Activated T-helper 9 cell treated with anti-CD3 and anti-CD28 coated beads, Interleukin-2, amount 50 U/mL, for 16 hours (primary cell): ENCODE results near the gene SERAC1.
A peak's percentile ranks its signal among the peaks of the same experiment; 100 is the strongest.
"Not testable (repeated sequence)": the region's sequence is repeated elsewhere in the genome, so short reads cannot be mapped to it uniquely, and the experiment has no call there.

Experiments
- DNase-seq: peaks from one replicate; pipeline ENCODE4 v3.0.0-alpha.2; 2020; ENCODE audit warnings: low read depth

The SERAC1 gene

DNA sequence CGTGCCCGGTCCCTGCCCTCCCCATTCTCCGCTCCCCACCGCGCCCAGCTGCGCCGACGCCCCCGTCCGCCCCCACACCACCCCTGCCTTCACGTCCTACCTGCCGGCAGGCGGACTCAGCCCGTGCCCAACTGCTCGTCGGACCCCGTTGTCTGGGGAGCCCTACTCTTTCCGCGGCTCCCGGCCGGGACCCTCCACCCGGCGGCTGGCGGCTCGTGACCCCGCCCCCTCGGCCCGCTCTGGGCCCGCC is at the start of gene SERAC1:
TSS of gene SERAC1 (minus strand) at position 223 of the 250 bp plus-strand sequence. CDS start 9,899 bp downstream, outside the sequence.
- DNase-seq, result no peak

DNA sequence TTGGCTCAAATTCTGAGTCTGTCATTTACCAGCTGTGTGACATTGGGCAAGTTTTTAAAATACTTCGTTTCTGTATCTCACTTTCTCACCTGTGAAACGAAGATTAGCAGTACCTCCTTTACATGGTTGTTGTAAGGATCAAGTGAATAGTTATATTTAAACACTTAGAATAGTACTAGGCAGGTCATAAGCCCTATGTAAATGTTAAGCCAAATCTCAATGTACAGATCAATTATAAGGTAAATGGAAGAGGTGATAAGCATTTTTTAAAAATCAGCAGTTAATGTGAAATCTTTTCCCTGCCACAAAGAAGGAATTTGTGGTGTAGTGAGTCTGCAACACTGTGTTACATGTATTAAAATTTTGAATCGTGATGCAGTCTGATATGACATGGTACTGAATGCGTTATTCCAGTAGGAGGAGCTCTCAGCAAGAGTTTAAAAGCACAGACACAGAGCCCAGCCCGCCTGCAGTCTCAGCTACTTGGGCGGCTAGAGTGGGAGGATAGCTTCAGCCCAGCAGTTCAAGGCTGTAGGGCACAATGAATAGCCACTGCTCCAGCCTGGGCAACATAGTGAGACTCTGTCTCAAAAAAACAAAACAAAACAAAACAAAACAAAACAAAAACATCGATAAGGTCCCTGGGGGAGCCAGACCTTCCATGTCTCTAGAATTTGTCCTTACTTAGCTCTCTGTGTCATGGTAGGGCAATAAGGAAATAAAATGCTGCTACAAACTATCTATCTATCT is 46.0 kb upstream of the SERAC1 start:
- DNase-seq, result peak; percentile 31

DNA sequence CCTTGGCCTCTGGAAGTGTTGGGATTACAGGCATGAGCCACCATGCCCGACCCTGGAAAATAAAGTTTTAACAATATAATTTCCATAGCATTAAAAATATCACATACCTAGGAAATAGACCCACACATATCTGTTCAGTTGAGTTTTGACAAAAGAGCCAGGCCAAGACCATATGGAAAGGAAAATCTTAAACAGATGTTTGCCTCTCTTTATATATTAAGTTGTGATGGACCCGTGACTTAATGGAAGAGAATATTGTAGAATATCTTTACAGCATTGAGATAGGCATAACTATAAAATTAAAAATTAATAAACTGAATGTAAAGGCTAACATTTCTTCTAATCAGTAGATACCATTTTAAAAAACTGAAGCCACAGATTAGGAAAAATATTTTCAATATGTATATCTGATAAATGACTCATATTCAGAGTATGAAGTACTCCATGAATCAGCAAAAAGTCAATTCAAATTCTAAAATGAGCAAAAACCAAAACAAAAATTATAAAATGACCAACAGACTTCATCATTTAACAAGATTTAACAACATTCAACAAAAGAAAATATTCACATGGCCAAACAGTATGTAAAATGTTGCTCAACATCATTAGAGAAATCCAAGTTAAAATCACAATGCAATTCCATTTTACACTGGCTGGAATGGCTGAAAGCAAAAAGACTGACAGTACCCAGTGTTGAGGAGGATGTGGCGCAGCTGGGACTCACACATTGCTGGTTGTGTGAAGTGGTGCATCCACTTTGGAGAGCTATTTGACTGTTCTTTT is 43.4 kb upstream of the SERAC1 start:
- no peak for DNase-seq

DNA sequence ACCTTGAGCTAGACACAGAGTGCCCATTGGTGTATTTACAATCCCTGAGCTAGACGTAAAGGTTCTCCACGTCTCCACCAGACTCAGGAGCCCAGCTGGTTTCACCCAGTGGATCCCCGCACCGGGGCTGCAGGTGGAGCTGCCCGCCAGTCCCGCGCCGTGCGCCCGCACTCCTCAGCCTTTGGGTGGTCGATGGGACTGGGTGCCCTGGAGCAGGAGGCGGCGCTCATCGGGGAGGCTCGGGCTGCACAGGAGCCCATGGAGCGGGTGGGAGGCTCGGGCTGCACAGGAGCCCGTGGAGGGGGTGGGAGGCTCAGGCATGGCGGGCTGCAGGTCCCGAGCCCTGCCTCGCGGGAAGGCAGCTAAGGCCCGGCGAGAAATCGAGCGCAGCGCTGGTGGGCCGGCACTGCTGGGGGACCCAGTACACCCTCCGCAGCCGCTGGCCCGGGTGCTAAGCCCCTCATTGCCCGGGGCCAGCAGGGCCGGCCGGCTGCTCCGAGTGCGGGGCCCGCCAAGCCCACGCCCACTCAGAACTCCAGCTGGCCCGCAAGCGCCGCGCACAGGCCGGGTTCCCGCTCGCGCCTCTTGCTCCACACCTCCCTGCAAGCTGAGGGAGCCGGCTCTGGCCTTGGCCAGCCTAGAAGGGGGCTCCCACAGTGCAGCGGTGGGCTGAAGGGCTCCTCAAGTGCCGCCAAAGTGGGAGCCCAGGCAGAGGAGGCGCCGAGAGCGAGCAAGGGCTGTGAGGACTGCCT is 41.7 kb upstream of the SERAC1 start:
- DNase-seq, result not testable (repeated sequence)

DNA sequence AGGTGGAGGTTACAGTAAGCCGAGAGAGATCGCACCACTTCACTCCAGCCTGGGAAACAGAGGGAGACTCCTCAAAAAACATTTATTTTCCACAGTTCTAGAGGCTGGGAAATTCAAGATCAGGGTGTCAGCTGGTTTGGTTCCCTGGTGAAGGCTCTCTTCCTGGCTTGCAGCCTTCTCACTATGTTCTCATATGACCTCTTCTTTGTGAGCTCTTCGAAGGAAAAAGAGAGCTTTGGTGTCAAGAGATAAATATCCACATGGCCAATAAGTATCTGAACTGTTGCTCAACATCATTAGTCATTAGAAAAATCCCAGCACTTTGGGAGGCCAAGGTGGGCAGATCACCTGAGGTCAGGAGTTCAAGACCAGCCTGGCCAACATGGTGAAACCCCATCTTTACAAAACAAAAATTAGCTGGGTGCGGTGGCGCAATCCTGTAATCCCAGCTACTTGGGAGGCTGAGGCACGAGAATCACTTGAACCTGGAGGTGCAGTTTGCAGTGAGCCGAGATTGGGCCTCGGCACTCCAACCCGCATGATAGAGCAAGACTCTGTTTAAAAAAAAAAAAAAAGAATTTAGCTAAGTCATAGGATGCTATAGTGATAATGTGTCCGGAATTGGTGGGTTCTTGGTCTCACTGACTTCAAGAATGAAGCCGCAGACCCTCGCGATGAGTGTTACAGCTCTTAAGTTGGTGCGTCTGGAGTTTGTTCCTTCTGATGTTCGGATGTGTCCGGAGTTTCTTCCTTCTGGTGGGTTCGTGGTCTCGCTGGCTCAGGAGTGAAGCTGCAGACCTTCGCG is 40.4 kb upstream of the SERAC1 start:
- DNase-seq, result not testable (repeated sequence)

DNA sequence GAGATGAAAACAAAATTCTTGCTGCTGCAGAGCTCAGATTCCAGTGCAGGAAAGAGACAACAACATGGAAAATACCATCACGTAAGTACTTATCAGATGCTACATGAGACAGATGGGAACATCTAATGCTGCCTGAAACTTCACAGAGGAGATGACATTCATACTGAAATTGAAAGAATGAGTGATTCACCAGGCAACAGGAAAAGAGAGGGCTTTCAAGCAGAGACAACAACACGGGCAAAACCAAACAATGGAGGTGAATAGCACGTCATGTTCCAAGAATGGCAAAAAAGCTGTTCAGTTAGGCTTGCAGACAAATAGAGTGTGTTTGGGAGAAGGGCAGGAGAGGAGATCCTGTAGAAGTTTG is 39.3 kb upstream of the SERAC1 start:
- DNase-seq, result no peak

DNA sequence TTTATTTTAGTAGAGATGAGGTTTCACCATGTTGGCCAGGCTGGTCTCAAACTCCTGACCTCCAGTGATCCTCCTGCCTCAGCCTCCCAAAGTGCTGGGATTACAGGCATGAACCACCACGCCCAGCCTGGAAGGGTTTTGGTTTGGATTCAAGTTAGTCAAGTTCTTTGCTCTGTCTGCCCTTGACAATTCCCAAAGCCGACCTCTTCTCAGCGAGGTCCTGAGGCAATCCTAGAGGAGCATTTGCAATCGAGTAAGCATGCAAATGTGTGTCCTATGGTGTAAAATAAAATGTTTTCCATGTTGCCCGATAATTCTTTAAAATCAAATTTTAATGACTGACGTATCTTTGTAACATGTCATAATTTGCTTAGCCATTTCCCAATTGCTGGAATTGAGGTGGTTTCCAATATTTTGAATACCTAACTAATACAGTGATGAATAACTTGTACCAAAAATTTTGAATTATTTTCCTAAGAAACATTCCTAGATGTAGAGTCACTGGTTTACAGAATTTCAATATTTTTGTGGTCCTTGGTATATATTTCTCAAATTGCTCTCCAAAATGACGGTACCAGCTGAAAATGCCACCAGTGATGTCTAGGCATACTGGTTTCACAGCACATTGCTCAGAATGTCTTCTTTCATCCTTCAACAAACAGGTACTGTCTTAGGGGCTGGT is 38.8 kb upstream of the SERAC1 start:
- DNase-seq, result no peak

DNA sequence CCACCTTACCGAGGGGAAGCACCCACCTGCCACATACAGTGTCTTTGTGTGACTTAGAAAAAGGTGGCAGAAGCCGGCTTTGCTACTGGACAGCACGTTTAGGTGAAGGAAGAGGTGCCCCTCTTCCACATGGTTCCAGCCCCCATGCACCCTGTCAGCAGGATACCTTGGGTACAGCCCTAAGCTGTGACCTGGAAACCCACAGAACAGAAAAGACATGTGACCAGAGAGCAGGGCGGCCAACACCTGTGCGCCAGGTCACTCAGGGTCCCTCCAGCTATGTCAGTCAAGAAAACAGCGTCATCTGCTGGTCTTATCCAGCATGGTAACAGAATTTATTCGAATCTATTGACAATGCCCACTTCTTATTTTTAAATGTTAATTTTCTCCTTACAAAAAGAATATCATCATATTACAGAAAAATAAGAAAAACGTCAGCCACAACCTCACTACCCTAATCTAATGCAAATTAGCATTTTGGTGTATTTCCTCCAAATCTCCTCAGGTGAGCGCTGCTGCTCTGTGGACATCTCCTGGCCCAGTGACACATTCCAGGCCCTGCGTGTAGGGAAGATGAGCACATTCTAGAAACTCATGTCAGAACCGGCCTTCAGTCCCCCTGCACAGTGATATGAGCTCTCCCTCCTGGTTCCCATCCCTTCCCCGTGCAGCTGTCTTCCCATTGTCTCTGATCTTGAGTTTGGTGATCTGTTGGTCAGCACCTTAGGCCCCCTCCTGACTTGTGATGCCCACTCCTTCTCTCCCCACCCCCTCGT is 37.3 kb upstream of the SERAC1 start:
- no peak for DNase-seq

DNA sequence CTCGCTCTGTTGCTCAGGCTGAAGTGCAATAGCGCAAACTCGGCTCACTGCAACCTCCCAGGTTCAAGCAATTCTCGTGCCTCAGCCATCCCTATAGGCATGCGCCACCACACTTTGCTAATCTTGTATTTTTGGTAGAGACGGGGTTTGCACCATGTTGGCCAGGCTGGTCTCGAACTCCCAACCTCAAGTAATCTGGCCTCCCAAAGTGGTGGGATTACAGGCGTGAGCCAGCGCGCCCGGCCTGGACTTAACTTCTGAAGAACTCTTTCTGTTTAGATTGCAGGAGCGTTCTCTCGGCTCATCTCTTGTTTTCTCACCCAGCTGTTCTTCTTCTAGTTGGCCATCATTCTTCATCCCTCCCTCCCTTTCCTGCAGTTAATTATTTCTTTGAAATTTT is 30.4 kb upstream of the SERAC1 start:
- DNase-seq, result no peak

DNA sequence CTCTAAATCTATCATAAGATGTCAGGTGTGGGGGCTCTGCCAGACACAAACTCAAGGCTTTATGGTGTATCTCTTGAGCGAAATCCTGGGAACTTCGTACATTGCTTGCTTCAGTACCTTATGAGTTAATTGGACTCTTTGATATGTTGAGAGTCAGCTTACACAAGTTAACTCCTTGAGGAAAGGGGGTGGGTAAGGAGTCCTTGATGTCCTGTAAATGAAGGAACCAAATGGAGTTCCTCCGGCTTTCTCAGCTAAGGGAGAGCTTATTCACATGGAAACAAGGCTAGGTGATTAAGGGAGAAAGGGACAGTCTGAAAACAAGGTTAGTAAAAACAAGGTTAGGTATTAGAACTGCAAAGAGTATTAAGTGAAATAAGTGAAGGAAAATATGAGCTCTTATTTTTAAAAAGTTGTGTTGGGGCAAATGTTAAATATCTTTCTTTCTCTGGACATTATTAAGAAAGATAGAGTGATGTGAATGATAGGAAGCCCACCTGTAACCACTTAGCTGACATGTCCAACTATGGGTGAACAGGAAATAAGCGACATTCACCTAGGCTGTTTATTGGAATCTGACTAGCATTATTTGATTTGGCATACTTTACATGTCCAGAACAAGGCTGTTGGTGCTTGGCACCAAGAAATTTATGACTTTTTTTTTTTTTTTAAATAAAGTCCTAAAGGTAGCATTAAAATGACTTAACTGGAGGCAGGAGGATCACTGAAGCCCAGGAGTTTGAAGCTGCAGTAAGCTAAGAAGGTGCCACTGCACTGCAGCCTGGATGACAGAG is 26.6 kb upstream of the SERAC1 start:
- DNase-seq, result no peak

DNA sequence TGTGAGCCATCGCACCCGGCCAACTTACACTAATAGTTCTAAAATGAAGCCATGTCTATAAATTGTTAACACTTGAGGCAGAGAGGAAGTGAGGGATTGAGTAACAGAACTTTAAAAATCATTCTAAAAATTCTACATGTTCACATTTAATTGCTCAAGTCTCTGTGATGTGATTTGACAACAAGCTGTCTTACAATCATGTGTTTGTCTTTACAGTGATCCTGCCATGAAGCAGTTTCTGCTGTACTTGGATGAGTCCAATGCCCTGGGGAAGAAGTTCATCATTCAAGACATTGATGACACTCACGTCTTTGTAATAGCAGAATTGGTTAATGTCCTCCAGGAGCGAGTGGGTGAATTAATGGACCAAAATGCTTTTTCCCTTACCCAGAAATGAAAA is 23.7 kb upstream of the SERAC1 start:
- no peak for DNase-seq

DNA sequence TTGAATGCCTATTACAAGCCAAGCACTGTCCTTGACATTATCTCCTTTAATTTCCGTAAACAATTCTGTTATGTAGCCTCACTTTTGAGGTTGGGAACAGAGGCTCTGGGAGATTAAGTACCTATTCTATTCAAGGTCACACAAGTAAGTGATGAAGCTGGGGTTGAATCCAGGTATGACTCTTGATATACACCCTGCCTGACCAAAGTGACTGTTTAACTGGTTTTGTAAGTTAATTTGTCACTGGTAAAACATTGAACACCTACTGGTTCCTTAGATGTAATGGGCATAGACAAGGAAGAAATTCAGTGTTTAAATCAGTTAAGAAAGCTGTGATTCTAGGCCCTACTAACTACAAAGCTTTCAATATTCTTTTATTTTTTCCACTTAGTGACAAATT is 23.0 kb upstream of the SERAC1 start:
- DNase-seq, result no peak

DNA sequence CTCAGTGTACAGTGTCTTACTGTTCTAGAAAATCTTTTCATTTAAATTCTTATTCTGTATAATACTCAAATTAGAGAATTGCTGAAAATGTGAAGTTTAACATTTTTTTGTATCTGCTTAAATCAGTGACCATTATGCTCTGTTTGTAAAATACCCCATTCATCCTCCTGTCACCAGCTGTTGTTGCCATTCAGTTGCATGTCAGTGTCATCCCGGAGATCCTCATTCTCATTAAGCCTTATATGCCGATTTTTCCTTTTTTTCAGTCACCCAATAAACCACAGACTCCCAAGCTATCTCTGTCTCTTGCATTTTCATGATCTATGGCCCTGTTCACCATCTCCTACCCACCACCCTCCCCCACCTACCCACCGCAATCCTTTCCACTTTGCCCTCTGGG is 20.5 kb upstream of the SERAC1 start:
- DNase-seq, result no peak

DNA sequence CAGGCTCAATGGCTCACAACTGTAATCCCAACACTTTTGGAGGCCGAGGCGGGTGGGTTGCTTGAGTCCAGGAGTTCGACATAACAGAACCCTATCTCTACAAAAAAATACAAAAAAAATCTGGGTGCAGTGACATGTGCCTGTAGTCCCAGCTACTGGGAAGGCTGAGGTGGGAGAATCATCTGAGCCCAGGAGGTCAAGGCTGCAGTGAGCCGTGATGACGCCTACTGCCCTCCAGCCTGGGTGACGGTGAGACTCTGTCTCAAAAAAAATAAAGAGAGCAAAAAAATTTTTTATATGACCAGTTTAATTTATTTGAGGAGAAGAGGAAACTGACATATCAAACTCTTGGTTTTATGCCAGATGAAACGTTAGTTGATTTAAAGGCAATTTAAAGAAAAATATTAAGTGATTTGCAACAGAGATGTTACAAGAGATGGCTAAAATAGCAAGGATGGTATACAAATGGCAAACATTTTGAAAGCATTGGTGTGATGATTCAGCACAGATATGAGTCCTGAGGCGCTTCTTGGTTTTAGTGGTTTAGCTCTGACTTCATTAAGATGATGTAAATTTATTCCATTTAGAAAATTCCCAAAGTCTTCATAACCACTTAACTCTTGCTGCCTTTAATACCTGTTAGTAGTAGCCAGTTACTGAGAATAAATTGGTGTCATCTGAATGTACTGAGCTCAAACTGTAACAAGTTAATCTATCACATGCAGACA is 17.8 kb upstream of the SERAC1 start:
- DNase-seq, result no peak

DNA sequence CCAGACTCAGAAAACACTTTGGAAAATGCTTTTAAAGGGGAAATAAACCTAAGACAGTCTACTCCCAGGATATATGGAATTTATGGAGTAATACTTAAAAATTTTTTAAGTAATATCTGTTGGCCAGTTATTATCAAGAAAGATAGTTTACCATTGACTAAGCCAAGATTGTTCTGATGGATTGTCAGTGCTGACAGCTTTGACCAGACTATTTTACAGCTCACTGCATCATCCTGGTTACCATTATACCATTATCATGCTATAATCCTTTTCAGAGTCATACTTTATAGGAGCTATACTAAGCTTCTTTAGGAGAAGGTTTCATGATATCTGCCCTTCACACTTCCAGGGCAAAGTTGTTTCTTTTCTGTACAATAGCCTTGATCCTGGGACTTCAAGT is 16.5 kb upstream of the SERAC1 start:
- no peak for DNase-seq

DNA sequence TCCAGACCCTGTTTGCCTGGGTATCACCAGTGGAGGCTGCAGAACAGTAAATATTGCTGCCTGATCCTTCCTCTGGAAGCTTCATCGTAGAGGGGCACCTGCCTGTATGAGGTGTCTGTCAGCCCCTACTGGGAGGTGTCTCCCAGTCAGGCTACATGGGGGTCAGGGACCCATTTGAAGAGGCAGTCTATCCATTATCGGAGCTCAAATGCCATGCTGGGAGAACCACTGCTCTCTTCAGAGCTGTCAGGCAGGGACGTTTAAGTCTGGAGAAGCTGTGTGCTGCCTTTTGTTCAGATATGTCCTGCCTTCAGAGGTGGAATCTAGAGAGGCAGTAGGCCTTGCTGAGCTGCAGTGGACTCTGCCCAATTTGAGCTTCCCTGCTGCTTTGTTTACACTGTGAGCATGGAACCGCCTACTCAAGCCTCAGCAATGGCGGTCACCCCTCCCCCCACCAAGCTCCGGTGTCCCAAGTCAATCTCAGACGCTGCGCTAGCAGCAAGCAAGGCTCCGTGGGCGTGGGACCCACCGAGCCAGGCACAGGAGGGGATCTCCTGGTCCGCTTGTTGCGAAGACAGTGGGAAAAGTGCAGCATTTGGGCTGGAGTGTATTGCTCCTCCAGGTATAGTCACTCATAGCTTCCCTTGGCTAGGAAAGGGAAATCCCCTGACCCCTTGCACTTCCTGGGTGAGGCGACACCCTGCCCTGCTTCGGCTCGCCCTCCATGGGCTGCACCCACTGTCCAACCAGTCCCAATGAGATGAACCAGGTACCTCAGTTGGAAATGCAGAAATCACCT is 15.3 kb upstream of the SERAC1 start:
- not testable (repeated sequence) for DNase-seq

DNA sequence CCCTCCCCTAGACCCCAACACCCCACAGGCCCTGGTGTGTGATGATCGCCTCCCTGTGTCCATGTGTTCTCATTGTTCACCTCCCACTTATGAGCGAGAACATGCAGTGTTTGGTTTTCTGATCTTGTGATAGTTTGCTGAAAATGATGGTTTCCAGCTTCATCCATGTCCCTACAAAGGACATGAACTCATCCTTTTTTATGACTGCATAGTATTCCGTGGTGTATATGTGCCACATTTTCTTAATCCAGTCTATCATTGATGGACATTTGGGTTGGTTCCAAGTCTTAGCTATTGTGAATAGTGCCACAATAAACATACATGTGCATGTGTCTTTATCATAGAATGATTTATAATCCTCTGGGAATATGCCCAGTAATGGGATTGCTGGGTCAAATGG is 9.7 kb upstream of the SERAC1 start:
- DNase-seq, result not testable (repeated sequence)

DNA sequence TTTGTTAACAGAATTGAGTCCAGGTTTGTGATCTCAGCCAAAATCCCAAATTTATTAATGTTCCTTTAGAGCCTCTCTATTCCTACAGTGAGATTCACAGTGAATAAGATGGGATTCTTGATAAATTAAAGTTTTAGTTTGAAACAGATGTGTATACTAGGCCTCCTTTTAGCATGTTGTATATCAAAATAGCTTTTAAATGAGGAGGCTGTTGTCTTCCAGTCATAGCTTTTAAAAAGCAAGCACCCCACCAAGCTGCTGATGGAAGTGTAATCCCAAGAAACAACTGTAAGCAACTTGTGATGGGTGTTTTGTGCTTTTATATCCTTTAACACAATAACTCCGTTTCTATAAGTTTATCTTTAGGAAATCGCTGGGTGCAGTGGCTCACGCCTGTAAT is 7.0 kb upstream of the SERAC1 start:
- DNase-seq, result no peak

DNA sequence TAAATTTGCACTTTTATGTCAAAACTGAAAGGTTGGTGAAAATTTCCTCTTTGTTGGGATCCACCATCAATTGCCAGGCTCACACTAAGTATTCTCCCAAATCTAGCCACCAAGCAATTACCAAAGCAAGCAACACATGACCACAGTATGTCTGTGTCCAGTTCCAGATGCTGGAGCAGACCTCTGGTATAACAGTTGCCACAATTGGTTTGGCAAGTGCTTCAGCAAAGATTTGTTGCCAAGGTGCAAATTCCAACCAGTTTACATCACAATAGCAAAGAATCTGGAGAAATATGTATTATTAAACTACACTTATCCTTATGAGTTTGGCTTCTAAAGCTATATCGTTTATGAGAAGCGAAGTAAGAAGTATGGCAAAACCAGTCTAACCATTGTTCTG is 6.5 kb upstream of the SERAC1 start:
- no peak for DNase-seq
